ENCODE data around the gene SGMS1. TPM values are rescaled to one million over a fixed set of nuclear protein-coding genes. Genes with fewer than 3 reads are reported as not detected.

Gene SGMS1
- total and polyA plus RNA-seq, 7 donors: 3.5 to 81.3 (median 55.7) TPM

DNA sequence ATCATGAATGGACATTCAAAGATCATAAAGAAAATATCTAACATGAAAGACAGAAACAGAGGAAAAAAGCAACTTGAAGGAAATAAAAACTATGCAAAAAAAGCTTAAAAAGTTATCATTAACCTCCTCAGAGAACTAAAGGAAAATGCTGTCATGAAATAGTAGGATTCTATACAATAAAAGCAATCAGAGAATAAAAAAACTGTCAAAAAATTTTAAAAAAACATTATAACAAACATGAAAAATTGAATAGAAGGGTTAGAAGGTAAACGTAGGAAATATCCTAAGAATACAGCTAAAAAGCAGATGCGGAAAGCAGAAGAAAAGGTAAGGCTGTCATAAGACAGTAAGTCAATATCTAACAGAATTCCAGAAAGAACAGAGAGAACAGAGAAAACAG lies 44.8 kb downstream of the SGMS1 start:
- H3K9me3 ChIP-seq: no peaks in the 10 kb centered on the region
- H3K4me1 ChIP-seq: peaks cover 0 to 37% (median 21%) of the 10 kb centered on the region in 4 donors
- intact Hi-C loops (cut with DNase I): no loop called here
- H3K4me3 ChIP-seq: no peak overlapping the region
- no peaks in the 10 kb centered on the region for H3K36me3 ChIP-seq
- no peaks in the 10 kb centered on the region for H3K27me3 ChIP-seq
- no peak overlapping the region for H3K27ac ChIP-seq
- no peak for DNase-seq
- WGBS, 2 donors: 93% methylated on average over 2 of the region's 2 CpGs
- no peak for TF ChIP-seq POLR2A (IDR thresholded peaks at IDR 0.05)
- TF ChIP-seq, protein P1, sequence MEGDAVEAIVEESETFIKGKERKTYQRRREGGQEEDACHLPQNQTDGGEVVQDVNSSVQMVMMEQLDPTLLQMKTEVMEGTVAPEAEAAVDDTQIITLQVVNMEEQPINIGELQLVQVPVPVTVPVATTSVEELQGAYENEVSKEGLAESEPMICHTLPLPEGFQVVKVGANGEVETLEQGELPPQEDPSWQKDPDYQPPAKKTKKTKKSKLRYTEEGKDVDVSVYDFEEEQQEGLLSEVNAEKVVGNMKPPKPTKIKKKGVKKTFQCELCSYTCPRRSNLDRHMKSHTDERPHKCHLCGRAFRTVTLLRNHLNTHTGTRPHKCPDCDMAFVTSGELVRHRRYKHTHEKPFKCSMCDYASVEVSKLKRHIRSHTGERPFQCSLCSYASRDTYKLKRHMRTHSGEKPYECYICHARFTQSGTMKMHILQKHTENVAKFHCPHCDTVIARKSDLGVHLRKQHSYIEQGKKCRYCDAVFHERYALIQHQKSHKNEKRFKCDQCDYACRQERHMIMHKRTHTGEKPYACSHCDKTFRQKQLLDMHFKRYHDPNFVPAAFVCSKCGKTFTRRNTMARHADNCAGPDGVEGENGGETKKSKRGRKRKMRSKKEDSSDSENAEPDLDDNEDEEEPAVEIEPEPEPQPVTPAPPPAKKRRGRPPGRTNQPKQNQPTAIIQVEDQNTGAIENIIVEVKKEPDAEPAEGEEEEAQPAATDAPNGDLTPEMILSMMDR (IDR thresholded peaks at IDR 0.05): no peak
- TF ChIP-seq POLR2AphosphoS5 (IDR thresholded peaks at IDR 0.05): no peak
- no peak for TF ChIP-seq EP300 (IDR thresholded peaks at IDR 0.05)

DNA sequence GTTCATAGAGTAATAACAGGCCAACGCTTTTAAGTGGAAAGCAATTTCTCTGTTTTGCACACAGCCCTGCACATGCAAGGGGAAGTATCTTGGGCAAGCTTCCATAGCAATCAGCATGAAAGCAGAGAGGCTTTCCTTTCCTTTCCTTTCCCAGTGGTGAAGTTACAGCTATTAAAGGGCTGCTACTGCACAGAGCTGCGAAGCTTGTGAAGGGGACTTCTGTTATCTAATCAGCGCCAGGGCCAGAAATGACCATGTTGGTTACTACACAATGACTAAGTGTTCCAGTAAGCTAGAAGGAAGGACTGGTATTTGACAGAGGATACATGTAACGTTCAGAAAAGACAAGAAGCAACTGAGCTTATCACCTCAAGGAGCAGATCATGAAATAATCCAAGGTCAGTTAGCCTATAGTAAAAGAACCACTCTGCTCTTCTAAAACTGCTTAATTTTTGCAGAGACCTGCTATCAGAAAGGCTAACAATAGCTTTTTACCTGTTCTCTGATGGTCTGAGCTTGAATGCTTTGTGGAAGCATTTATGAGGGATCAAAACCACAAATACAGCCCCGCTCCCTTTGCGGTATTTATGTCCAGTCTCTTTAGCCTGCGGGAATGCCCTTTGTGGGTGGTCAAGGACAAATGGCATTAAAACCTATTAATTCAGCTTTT lies 45.9 kb downstream of the SGMS1 start:
- intact Hi-C loops (cut with DNase I): no loop called here
- H3K4me1 ChIP-seq: peaks cover 0 to 37% (median 21%) of the 10 kb centered on the region in 4 donors
- H3K36me3 ChIP-seq: no peaks in the 10 kb centered on the region
- no peak overlapping the region for H3K4me3 ChIP-seq
- H3K27ac ChIP-seq: peak overlapping the region; percentile 3 to 17 (median 9)
- H3K27me3 ChIP-seq: no peaks in the 10 kb centered on the region
- DNase-seq: no peak
- WGBS, 2 donors: 24 to 51% methylated on average over 7 of the region's 7 CpGs
- no peak for TF ChIP-seq POLR2A (IDR thresholded peaks at IDR 0.05)
- TF ChIP-seq EP300 (IDR thresholded peaks at IDR 0.05): no peak
- TF ChIP-seq POLR2AphosphoS5 (IDR thresholded peaks at IDR 0.05): no peak
- TF ChIP-seq, protein P1 (IDR thresholded peaks at IDR 0.05): no peak
- no peaks in the 10 kb centered on the region for H3K9me3 ChIP-seq

DNA sequence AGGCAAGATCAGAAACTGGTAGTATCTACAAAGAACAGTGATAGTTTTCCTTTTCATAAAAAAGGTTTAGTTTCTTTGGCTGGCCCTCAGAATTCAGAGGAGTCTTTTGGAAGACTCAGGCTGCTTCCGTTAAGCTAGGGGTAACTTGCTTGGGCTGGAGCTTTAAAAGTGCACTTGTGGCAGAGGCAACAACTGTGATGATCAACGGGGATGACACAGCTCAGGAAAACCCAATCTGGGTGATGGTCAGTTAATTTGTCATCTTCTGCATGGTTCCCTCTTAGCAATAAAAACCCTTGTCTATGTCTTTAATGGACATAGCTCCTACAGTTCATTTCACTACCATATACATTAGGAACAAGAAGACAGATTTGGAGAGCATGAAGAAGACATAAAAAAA lies 46.7 kb downstream of the SGMS1 start:
- Histone ChIP-seq H3K27me3 (no peaks in the 10 kb centered on the region), H3K9me3 (no peaks in the 10 kb centered on the region), H3K36me3 (no peaks in the 10 kb centered on the region), H3K4me1 (peaks cover 0 to 30% (median 21%) of the 10 kb centered on the region in 4 donors), H3K4me3 (no peak overlapping the region), H3K27ac (no peak overlapping the region)
- DNase-seq: no peak
- WGBS, 2 donors: 89 to 94% methylated on average over 2 of the region's 2 CpGs
- intact Hi-C loops (cut with DNase I): no loop called here
- TF ChIP-seq POLR2A (IDR thresholded peaks at IDR 0.05): no peak
- no peak for TF ChIP-seq EP300 (IDR thresholded peaks at IDR 0.05)
- TF ChIP-seq, protein P1 (IDR thresholded peaks at IDR 0.05): no peak
- TF ChIP-seq POLR2AphosphoS5 (IDR thresholded peaks at IDR 0.05): no peak

DNA sequence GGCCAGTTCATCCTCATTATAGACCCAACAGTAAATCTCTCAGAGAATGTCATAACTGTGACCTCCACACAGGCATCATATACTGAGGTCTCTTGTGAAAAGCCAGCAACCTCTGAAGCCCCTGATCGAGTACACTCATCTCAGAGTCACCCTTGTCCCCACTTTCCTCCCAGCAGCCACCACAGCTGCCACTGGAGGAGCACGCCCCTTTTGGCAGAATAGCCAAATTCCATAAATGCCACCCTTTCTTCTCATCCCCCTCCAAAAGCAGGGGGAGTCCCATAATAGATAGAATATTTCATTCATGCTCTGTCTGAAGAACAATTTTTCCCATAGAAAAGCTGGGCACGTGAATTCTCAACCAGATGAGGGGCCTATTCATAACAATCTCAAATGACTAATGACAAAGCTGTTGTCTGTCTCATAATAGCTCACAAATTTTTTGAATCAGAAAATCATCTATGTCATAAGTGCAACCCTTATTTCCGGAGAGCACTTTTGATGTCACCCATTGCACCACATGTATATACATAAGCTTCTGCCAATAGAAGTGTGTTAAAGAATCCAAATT lies 47.4 kb downstream of the SGMS1 start:
- Histone ChIP-seq H3K4me3 (no peak overlapping the region), H3K4me1 (peaks cover 0 to 28% (median 21%) of the 10 kb centered on the region in 4 donors), H3K36me3 (no peaks in the 10 kb centered on the region), H3K27me3 (no peaks in the 10 kb centered on the region), H3K9me3 (no peaks in the 10 kb centered on the region), H3K27ac (no peak overlapping the region)
- DNase-seq: no peak
- 82 to 86% methylated on average over 4 of the region's 4 CpGs for WGBS, 2 donors
- TF ChIP-seq EP300 (IDR thresholded peaks at IDR 0.05) (no peak), POLR2AphosphoS5 (IDR thresholded peaks at IDR 0.05) (peak in 1 of 4 donors; percentile 19)
- TF ChIP-seq, protein P1 (IDR thresholded peaks at IDR 0.05): no peak
- intact Hi-C loops (cut with DNase I): no loop called here
